Omental fat pad (tissue), 4 donors: ENCODE measurements around the gene NRG3. TPM values are rescaled to one million over a fixed set of nuclear protein-coding genes. Genes with fewer than 3 reads are reported as not detected.
"Not testable (repeated sequence)": the region's sequence is repeated elsewhere in the genome, so short reads cannot be mapped to it uniquely, and the experiment has no call there.

Experiments used
- ATAC-seq: fragments of 150-250 bp; one replicate; pipeline ENCODE4 v1.9.1; 2016; ENCODE audit warnings: mild to moderate bottlenecking, moderate library complexity; ENCODE audit not compliant: low FRiP score
- DNase-seq: peaks from one replicate; pipeline ENCODE4 v3.0.0-alpha.2; 2019; ENCODE audit warnings: low spot score
- total RNA-seq, 4 donors: library from RNA; depleted of rRNA; stranded (reverse); fragments of >200 nt; gene quantifications; one replicate each; pipeline ENCODE4 v1.1.0, GENCODE V29; 2016
- TF ChIP-seq, protein P1 (sequence below), 3 donors: fragments of 450-650 bp; IDR thresholded peaks; one replicate each; pipeline ENCODE4 v1.5.1; 2016 to 2017; ENCODE audit warnings: antibody characterized with exemption in 3 of 3, mild to moderate bottlenecking in 3 of 3, moderate library complexity in 2 of 3

Gene NRG3
- total RNA-seq, 4 donors from 2014 or later: 0.19 to 0.47 (median 0.38) TPM; not detected in 1

- ATAC-seq: no peak
- no peak for DNase-seq
- TF ChIP-seq, protein P1, sequence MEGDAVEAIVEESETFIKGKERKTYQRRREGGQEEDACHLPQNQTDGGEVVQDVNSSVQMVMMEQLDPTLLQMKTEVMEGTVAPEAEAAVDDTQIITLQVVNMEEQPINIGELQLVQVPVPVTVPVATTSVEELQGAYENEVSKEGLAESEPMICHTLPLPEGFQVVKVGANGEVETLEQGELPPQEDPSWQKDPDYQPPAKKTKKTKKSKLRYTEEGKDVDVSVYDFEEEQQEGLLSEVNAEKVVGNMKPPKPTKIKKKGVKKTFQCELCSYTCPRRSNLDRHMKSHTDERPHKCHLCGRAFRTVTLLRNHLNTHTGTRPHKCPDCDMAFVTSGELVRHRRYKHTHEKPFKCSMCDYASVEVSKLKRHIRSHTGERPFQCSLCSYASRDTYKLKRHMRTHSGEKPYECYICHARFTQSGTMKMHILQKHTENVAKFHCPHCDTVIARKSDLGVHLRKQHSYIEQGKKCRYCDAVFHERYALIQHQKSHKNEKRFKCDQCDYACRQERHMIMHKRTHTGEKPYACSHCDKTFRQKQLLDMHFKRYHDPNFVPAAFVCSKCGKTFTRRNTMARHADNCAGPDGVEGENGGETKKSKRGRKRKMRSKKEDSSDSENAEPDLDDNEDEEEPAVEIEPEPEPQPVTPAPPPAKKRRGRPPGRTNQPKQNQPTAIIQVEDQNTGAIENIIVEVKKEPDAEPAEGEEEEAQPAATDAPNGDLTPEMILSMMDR (IDR thresholded peaks at IDR 0.05): no peak
These were observed 146.0 kb downstream of the NRG3 start for GRCh38 chr10:82020999-82021398.

- DNase-seq (no peak), ATAC-seq (no peak)
- TF ChIP-seq, protein P1 (IDR thresholded peaks at IDR 0.05): no peak
These were observed 152.7 kb downstream of the NRG3 start for GRCh38 chr10:82027711-82028110.

- ATAC-seq: no peak
- TF ChIP-seq, protein P1 (IDR thresholded peaks at IDR 0.05): no peak
- no peak for DNase-seq
These were observed 162.1 kb downstream of the NRG3 start for GRCh38 chr10:82037076-82037475.

- no peak for DNase-seq
- ATAC-seq: no peak
- TF ChIP-seq, protein P1 (IDR thresholded peaks at IDR 0.05): no peak
These were observed 163.6 kb downstream of the NRG3 start for GRCh38 chr10:82038587-82038986.

DNA sequence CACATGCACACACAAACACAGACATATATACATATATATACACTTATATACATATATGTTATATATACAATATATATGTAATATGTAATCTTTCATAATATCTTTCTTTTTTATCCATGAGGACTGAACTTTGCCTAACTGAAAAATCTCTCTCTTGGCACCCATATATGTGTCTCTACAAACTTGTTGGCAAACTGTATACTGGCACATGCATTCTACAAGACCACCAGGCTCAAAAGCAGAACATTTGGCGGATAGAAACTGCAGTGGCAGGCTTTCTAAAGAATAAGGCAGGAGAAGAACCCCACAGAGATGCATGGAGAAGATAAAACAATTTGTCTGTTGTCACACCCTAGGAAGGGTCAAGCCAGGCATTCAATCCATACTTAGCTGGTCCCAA, 165.3 kb downstream of the NRG3 start:
- DNase-seq: no peak
- TF ChIP-seq, protein P1 (IDR thresholded peaks at IDR 0.05): no peak
- no peak for ATAC-seq

GRCh38 chr10:82041018-82041417, 166.0 kb downstream of the NRG3 start:
- no peak for ATAC-seq
- TF ChIP-seq, protein P1 (IDR thresholded peaks at IDR 0.05): no peak
- DNase-seq: no peak

DNA sequence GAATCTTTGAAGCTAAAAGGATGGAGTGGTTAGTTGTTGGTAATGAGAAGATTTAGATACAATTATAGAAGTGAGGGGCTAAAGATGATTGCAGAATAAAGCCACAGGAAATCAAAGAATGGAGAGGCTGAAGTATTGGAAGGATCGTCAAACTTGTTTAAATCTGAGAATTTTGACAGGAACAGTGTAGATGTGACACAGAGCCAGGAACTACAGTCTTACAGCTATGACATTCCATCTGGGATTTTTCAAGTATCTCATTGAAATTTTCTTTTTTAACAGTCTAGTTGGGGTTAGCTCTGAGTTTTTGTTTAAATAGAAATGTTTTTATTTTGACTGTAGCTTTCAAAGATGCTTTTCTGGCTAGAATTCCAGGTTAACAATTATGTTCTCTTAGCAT, 181.4 kb downstream of the NRG3 start:
- DNase-seq (no peak), ATAC-seq (no peak)

DNA sequence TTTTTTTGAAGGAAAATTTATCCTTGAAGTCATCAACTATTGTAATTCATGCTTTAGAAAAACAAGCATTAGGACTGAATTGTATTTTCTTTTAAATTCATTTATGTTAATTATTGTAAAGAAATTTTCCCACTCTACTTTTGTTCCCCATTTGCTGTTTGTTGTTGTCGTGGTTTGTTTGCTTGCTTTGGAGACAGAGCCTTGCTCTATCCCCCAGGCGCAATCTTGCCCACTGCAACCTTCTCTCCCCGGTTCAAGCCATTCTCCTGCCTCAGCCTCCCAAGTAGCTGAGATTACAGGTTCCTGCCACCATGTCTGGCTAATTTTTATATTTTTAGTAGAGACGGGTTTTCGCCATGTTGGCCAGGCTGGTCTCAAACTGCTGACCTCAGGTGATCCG, 192.2 kb downstream of the NRG3 start:
- ATAC-seq: not testable (repeated sequence)

More for the DNA sequence above, 181.4 kb downstream of the NRG3 start:
- TF ChIP-seq, protein P1 (IDR thresholded peaks at IDR 0.05): no peak

More for the DNA sequence above, 192.2 kb downstream of the NRG3 start:
- not testable (repeated sequence) for DNase-seq
